Kasumi-1 (cell line): ENCODE data around the gene ETV6.
"Not testable (repeated sequence)": the region's sequence is repeated elsewhere in the genome, so short reads cannot be mapped to it uniquely, and the experiment has no call there.

Experiments
- DNase-seq, 2 experiments: peaks; one replicate each; lab custom pipeline; 2025; lab: John Stamatoyannopoulos, UW

The ETV6 gene

DNA sequence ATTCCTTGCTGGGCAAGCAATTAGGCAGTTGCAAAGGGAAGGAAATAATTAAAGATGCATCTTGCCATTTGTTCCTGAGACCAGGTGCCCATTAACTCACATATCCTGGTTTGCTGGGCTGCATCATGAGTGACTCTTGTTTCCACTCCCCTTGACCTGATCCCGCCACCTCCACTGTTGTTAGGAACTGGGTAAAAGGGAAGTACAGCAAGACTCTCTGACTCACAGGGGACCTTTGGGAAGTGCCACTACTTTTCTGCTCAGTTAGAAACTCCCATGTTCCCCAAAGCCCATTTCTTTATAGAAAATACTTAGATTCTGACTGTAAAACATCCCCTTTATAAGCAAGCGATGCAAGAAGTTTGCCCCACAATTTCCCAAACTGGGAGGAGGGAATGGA is 235.2 kb downstream of the ETV6 start:
- peak; percentile 33 to 37 for DNase-seq

DNA sequence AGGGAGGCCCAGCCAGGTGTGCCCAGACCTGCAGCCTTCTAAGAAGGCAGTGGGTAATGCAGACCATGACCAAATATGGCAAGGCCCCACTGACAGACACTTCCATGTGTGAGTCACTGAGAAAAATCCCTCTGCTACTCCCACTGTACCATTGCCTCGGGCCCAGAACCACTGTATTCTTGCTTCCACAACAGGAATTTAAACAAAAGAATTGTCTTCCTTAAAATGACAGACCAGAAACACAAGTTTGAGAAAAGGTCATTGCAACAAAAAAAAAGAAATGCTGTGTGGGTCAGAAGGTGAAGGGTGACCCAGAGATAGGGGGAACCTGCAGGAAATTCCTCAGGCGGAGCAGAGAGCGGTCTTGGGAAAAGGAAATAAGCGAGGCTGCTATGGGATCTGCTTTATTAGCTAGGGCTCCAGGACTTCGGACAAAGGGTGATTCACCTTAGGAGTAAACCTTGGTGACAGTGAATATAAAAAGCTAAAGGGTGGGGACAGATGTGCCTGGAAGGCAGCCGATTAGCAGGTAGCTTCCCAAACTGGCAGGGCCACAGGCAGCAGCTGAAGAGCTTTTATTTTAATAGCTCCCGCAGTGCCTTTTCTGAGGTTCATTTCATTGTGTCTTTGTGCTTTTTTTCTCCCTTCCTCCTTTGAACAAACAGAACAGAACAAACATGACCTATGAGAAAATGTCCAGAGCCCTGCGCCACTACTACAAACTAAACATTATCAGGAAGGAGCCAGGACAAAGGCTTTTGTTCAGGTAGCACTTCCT is 236.0 kb downstream of the ETV6 start:
- no peak for DNase-seq

DNA sequence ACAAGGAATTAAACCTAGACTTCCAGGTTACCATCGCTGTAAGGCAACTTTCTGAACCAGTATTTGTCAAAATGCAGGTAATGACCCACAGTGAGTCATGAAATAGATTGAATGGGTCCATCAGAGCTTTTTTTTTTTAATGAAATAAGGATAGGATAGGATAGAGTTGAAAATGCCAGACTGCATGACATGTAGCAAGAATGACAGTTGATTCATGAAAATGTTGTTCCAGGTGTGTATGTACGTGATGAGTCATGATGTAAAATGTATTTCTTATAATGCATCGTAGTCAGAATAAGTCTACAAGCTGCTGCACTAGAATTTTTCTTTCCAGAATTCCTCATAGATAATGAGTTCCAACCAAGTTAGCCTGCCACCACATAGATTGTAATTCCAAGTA is 236.9 kb downstream of the ETV6 start:
- DNase-seq = no peak

DNA sequence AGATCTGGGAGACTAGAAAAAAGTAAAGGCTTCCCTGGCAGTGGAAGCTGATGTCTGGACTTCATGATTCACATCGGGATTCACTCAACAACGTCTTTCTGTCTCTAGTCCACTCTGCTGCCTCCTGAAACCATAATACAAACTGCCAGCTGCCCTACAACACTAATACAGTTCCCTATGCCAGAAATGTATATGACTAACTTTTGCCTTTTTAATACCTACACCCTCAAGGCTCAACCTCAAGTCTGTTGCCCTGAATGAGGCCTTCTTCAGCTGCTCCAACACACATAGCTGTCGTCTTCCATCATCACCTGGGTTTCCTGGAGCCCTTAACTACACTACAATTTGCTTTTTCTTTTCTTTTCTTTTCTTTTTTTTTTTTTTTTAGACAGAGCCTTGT is 238.6 kb downstream of the ETV6 start:
- no peak for DNase-seq

DNA sequence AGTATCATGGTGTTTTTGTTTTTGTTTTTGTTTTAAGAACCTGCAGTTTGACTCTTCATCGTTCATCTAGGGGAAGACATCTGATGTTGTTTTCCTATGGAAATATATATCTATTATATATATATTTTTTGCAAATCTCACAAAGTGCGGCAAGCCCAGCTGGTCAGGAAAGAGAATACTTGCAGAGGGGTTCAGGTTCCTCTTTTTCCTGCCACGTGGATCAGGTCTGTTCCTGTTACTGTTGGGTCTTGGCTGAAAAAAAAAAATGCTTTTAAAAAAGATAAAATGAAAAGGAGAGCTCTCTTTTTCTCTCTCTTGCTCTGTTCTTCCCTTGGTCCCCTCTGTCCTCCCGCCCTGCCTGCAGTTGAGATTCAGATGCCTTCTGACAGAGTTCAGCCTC is 241.9 kb downstream of the ETV6 start:
- DNase-seq = peak; percentile 32 to 37

DNA sequence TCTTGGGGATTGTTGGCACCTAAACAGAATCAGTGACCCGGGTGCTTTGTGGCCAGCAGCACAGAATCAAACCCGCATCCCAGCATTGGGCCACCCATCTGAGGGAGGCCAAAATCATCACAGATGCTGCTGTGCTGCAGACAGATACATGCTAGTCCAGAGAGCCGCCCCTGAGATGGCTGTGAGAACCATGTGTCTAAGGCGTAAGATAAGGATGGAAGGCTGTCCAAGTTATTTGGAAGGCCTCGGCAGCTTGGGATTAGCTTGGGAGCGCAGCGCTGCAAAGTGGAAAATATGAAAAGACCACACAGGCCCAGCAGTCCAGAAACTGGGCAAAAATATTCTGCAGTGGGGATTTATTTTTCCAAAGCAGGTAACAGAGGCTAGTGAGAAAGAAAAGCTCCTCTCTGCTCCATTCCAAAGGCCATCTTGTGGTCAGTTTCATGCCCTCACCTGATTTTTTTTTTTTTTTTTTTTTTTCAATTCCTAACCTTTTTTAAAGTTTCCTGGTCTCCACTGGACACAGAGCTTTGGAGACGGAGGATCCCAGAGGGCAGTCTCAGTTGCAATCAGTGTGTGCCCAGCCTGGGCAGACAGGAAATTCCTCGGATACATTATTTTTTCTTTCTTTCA is 242.4 kb downstream of the ETV6 start:
- no peak for DNase-seq

DNA sequence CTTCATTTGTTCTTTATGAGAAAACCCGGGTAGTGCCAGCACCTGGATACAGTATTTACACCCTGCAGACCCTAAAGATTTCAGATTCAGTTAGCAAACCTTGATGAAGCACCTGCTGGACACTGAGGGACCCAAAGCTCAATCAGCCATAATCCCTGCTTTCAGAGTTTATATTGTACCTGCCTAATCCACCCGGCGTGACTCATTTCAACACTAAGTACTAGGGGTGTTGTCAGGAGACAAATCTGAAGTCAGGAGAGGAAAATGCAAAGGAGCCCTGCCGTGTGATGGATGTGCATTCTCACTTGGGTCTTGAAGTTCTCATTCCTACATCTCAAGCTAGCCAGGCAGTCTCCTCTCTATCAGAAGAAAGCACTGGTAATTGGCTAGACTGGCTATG is 244.5 kb downstream of the ETV6 start:
- no peak for DNase-seq

DNA sequence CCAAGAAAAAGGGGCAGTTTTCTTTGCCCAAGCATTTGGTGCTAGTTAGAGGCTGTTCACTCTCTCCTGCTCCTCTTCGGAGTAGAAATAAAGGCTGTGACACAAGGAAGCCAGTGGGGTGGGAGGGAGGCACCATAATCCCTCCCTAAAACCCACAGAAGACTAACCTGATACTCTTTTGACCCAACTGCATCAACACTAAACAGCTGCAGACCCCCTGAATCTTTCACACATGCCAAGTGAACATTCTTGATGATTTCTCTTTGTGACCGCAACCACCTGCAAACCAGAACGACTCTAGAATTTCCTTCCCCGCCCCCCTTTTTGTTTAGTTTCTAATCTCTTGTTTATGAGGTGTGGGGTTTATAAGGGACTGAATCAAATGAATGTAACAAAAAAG is 245.4 kb downstream of the ETV6 start:
- no peak for DNase-seq

DNA sequence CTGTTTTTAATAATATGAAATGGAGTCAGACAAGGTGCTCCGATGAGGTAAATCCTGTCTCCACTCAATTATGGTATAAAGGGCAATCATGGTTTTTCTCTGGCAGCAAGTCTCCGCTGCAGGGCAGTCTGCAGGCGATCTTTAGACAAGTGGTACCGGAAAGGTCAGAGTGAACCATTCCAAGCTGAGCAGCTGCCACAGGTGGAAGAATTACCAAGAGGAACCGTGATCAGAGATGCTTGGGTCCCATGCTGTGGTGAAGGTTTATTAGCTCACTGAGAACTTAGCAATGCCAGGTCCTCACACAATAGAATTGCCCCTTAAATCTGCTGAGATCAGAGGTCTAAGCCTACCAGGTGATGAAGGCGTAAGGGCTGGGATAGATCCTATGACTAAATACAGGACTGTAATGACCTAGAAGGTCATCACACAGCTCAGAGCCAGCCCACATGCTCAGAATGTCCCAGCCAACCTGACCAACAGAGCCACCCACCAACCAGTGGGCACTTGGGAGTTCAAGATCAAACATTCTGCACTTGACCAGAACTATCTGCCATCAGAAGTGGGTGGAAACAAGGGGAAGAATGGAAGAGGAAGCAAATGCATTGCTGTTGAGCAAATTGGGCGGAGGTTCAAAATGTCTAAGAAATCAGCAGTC is 246.1 kb downstream of the ETV6 start:
- no peak for DNase-seq

DNA sequence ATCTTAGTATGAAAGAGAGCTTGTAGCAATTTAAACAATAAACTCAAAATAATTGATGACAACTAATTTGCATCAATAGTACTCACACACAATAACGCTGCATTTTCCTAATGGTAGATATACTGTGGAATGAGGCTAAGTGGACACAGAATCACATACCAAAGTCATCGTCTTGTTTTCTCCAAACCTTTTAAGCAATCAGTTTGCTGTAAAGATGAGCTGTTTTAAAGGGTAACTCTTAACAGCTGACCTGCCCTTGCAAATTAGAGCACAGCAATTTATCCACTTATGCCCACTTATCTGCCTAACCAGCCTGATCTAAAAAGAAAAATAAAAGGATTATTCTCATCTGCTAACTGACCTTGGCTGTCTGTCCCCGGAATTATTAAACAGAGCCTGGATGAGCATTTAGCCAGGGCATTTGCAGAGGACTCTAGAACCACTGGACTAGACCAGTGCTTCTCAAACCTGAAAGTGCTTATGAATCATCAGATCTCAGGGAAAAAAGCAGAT is 247.0 kb downstream of the ETV6 start:
- DNase-seq = no peak

DNA sequence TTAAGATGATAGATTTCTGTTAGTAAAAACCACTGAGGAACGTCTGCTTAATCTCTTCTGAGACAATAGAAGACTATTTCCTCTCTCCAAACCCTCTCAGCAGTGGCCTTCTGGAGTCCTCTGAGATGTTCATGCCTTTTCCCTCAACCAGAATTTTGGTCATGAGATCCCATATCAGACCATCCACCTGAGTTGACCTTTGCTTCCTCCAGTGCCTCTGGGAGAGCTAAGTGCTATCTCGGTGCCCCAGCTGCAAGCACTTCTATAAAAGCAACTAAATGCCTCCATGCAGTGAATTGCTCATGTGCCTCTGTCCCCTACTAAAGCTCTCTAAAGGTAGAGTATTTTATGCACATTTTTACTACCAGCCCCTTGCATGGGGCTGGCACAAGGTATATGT is 248.4 kb downstream of the ETV6 start:
- no peak for DNase-seq

DNA sequence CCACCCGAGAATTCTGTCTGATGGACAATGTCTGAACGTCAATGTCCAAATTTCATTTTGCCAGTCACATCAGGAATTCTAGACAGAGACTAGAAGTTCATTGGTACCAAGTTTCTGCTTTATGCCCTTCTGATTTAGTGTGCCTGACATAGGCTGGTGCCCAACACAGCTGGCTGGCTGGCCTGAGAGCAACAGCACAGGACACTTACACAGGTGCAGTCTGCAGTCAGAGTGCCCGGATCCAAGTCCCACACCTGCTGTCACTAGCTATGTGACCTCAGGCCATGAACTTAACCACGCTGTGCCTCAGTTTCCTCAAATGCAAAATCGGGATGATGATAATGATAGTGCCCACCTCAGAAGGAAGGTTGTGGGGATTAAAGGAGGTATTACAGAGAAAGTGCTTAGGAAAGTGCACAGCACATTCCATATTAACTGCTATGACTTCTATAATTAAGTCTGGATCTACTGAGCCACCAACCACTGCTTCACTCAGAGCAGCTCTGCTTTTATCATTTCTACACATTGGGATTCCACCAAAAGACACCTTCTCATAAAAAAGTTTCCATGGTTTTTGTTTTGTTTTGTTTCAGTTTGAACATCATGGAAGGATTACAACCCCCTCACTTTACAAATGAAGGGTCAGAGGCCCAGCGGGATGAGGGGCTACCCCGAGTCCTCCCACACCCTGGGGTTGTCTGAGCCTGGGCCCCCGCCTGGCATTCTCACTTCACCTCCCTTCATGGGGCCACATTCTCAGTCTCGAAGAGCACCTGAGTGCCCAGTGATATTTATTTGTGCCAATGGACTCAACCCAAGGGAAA is 252.4 kb downstream of the ETV6 start:
- no peak for DNase-seq

DNA sequence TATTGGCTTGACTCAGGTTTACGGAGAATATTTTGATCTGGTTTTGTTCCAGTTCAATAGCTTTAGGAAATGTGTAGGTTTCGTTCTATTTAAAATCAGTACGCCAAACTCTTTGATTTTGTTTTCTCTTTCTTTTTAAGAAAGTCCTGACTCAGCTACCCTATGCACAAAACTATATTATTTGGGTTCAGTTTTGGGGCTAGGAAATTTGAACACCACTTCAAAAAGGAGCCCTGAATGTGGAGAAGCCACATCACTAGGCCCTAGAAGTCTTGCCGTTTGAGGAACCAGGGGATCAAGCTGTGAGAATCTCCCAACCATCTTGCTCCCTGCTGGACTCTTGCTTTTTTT is 253.0 kb downstream of the ETV6 start:
- no peak for DNase-seq

DNA sequence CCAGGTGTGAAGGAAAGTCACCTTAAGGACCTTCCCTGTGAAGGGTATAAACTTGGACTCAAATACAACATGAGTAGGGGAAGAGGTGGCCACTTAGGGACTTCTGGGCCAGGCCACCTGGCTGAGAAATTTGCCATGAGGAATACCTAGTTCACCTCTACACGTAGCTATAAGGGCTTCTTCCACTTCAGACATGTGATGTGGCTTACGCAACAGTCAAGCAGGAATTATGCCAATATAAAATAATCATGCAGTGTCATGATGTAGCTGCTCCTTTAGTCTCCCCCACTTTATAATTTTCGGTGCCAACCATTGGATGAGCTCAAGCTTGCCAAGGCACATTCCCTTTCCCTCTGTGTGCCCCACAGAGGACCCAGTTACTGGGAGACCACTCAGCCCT is 254.7 kb downstream of the ETV6 start:
- no peak for DNase-seq

DNA sequence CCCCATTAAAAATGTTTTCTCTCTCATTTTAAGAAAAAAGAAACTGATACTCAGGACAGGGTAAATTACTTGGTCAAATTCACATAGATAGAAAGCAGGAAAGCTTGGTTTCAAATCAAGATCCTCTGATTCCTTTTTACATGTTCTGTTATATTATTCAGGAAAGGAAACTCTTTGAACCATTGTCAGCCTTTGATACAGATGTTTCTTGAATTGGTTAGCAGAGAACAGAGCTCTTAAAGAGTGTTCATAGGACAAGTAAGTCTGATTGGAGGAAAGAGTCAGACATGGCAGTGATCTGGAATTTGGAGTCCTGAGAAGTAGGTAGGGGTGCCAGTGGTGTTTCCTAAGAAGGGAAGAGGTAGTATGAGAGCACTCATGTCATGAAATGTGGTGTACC is 256.1 kb downstream of the ETV6 start:
- no peak for DNase-seq

DNA sequence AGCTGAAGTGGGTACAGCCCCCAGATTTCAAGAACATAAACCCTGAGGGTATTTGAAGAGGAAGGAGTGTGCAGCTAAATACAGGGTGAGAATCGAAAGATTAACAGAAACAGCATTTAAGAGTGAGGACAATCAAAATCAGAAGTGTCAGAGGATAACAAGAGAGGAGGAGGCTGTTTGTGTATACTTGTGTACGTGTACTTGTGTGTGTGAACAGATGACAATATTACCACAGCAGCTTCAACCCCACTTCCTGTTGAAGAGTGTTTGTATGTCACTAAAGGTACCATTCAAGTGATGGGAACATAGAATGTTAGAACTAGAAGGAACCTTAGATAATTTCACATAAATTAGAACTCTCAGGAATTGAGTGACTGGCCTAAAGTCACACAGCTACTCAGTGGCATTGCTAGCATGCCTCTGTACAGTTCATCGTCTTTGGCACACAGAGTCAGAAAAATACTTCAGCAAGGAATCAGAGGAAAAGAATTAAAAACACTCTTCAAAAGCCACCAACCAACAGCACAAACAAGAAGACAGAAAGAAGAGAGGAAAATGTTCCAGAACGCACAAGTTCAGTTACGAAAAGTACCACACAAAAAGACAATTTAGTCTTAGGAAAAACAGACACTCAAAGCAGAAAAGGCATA is 256.9 kb downstream of the ETV6 start:
- no peak for DNase-seq

DNA sequence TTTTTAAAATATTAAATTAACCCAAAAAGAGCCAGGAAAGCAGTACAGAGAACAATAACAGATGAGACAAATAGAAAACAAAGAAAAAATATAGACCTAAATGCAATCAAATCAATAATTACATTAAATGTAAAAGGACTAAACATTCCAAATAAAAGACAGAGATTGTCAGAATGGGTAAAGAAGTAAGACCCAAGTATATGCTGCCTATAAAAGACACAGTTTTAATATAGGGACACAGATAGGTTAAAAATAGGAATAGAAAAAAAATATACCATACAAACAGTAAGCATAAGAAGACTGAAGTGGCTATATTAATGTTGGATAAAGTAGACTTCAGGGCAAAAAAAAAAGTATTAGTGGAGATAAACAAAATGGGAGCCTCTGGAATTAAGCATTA is 258.2 kb downstream of the ETV6 start:
- DNase-seq = no peak

DNA sequence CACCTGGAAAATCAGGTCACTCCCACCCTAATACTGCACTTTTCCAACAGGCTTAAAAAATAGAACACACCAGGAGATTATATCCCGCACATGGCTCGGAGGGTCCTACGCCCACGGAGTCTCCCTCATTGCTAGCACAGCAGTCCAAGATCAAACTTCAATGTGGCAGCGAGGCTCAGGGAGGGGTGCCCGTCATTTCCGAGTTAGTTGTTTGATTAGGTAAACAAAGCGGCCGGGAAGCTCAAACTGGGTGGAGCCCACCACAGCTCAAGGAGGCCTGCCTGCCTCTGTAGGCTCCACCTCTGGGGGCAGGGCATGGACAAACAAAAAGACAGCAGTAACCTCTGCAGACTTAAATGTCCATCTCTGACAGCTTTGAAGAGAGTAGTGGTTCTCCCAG is 259.9 kb downstream of the ETV6 start:
- DNase-seq = not testable (repeated sequence)

DNA sequence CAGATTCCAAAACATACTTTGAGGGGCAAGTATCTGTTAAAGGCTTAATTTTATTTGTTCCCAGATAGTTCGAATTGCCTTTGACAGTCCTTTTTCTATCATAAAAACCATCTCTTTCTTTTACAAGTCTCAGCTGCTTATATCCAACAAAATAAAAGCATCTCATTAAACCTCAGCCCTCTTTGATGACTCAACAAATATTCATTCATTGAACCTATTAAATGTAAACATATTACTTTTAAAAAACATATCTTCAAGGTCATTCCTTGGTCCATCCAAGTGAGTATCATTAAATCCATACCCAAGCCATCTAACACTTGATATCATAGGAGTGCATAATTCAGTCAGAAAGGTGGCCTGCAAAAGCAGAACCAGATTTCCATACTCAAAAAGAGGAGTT is 266.6 kb downstream of the ETV6 start:
- DNase-seq = no peak

DNA sequence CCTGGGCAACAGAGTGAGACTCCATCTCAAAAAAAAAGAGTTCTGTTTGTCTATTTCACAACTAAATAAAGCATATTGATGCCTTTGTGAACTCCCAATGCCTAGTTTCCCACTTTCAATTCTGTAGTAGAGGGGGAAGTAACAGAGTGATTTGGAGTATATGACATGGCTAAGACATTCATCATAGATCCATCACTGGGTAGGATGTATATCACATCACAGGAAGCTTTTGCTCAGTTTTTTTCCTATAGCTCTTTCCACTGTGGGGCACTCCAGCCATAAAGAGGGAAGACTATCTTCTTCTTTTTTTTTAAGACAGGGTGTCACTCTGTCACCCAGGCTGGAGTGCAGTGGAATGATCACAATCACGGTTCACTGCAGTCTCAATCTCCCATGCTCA is 267.3 kb downstream of the ETV6 start:
- no peak for DNase-seq

DNA sequence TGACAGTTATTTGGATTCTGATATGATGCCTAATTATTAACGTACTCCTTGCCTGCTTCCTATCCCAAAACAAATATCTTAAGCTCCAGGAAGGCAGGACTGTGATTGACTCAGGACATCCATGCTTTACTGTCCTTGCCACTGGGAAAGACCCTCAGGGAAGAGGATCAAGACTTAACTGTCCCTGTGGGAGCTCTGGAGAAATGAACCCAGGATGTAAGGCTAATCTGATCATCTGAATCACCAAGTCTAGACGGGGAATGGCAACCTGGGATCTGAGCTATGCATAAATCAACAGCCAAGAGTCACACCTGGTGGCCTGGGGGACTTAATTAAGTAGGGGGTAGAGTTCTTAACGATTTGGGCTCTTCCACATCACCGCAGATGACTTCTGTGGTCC is 268.0 kb downstream of the ETV6 start:
- no peak for DNase-seq

DNA sequence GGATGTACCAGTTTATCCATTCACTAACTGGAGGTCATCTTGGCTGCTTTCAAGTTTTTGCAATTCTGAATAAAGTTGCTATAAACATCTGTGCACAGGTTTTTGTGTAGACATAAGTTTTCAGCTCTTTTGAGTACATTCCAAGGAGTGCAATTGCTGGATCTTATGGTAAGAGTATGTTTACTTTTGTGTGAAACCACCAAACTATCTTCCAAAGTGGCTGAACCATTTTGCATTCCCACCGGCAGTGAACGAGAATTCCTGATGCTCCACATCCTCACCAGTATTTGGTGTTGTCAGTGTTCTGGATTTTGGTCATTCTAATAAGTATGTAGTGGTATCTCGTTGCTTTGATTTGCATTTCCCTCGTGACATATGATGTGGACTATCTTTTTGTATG is 270.8 kb downstream of the ETV6 start:
- DNase-seq = no peak
